Adrenal gland (tissue), 5 donors: ENCODE measurements around the gene CORO6.

Experiments used
- POLR2A ChIP-seq, 2 donors: fragments of 450-650 bp; IDR thresholded peaks; one replicate each; pipeline ENCODE4 v1.6.1; 2017; ENCODE audit warnings: antibody characterized with exemption in 2 of 2, mild to moderate bottlenecking in 2 of 2, moderate library complexity in 1 of 2
- TF ChIP-seq, protein P1 (sequence below), 6 experiments: fragments of 450-650 bp in 4 of 6; fragments of 200-600 bp in 2 of 6; sonication (generic) in 1 of 6; IDR thresholded peaks; 1 replicate in 5 of 6; 2 replicates in 1 of 6; pipeline versions ENCODE4 v1.5.1 to v1.8.0; 2016 to 2021; ENCODE audit warnings: antibody characterized with exemption in 6 of 6, mild to moderate bottlenecking in 2 of 6, moderate library complexity in 1 of 6
- donor health status: DM: no; HTN: no; CAD: no.

- TF ChIP-seq, protein P1, sequence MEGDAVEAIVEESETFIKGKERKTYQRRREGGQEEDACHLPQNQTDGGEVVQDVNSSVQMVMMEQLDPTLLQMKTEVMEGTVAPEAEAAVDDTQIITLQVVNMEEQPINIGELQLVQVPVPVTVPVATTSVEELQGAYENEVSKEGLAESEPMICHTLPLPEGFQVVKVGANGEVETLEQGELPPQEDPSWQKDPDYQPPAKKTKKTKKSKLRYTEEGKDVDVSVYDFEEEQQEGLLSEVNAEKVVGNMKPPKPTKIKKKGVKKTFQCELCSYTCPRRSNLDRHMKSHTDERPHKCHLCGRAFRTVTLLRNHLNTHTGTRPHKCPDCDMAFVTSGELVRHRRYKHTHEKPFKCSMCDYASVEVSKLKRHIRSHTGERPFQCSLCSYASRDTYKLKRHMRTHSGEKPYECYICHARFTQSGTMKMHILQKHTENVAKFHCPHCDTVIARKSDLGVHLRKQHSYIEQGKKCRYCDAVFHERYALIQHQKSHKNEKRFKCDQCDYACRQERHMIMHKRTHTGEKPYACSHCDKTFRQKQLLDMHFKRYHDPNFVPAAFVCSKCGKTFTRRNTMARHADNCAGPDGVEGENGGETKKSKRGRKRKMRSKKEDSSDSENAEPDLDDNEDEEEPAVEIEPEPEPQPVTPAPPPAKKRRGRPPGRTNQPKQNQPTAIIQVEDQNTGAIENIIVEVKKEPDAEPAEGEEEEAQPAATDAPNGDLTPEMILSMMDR (IDR thresholded peaks at IDR 0.05) = no peak
- TF ChIP-seq POLR2A (IDR thresholded peaks at IDR 0.05) = no peak
Measured at GRCh38 chr17:29653995-29654714, 31.4 kb upstream of the CORO6 start.
